ENCODE data around the gene EXO1.
"Not testable (repeated sequence)": the region's sequence is repeated elsewhere in the genome, so short reads cannot be mapped to it uniquely, and the experiment has no call there.

Gene EXO1

DNA sequence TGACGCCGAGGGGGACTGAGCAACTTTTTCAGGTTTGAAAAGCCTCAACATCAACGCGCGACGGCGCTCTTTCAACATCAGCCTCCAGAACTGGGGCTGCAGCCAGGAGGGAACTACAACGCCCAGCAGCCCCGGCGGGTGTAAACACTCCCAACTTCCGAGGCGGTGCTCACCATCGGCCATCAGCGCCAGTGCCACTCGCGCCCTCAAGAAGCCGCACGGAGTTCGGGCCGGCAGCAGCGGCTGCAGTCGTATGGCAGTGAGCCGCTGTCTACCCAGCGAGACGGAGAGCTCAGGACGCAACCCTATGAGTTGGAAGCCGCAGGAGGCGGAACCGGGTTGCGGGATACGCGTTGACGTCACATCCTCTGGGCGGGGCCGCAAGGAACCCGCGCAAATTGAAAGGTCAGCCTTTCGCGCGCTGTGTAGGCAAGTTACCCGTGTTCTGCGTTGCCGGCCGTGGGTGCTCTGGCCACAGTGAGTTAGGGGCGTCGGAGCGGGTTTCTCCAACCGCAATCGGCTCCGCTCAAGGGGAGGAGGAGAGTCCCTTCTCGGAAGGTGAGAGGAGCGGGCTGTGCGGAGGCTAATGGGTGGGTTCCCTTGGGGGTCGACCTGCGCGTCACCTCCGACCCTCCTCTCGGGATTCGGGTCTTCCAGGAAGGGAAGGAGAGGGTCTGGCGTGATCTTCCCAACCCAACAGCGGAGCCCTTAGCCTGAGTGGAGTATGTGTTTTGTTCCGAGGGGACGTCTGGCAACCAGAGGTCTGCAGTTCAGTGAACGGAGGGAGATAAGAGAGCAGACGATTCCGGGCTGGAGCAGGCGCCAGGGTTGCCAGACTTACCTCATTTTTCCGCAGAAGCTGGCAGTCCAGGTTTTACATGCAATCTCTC is at the start of gene EXO1:
TSS of gene EXO1 (plus strand) at position 409 of the 890 bp plus-strand sequence. CDS start 2,222 bp downstream, outside the sequence.
- peak; percentile 94 for DNase-seq

DNA sequence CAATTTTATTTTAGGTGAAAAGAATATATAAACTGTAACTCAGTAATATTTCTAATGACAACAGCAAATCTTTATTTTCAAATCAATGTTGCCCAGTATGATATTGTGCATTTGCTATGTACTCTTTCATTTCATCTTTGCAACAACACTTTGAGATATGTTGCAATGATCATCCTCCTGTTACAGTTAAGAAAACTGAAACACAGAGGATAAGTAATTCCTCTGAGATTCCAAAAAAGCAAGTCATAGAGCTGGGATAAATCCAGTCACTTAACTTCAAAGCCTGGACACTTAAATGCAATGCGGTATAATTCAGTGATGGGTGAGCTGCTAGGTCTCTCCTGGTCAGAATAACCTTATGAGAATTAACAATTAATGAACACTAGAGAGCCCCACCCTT is 48.6 kb upstream of the EXO1 start:
- DNase-seq, result no peak

DNA sequence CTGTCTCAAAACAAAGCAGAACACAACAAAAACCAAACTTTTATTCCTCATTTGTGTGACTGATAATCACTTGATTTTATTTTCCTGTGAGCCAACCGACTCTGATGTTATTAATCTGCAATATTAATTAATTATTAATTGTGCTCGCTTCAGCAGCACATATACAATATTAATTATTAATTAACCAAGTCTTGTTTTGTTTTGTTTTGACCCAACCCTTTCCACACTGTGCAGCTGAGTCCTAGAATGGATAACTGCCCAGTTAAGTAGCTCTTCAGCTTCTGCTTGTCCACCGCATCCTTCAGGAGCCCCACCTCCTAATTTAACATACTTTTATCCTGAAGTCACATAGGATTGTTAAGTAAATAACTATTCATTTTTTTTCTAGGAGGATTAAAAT is 47.4 kb upstream of the EXO1 start:
- no peak for DNase-seq

DNA sequence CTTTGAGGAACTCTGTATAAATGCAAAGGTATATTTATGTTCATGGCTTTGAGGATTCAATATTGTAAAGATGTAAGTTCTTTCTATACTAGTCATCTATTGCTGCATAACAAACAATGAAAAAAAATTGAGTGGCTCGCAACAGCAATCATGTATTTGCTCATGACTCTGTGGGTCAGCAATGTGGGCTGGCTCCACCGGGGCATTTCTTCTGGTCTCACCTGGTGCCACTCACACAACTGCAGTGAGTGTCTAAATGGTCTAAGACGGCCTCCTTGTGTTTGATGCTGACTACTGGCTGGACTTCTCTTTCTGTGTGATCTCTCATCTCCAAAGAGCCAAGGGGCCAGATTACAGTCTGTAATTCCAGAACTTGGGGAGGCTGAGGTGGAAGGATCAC is 45.1 kb upstream of the EXO1 start:
- no peak for DNase-seq

DNA sequence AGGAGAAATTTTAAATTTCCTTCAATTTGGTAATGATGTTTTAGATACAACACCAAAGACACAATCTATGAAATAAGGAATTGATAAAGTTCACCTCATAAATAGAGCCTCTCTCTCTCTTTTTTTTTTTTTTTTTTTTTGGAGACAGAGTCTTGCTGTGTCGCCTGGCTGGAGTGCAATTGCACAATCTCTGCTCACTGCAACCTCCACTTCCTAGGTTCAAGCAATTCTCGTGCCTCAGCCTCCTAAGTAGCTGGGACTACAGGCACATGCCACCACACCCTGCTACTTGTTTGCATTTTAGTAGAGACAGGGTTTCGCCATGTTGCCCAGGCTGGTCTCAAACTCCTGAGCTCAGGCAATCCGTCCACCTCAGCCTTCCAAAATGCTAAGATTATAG is 43.3 kb upstream of the EXO1 start:
- DNase-seq, result not testable (repeated sequence)

DNA sequence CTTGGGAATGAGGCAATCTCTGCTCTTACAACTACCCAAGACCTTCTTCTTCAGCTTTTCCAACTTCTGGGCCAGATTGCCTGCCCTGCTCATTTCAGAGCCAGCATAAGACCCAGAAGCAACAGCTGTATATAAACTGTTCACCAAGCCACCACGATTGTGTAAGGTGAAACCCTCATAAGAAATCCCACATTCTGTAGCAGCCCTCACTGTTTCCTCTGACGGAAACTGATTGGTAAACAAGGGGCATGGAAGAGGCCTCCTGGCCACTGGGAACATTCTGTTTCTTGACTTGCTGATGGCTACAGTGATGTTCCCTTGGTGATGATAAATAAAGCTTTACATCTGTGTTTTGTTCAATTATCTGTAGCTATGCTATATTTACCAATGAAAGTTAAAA is 39.7 kb upstream of the EXO1 start:
- no peak for DNase-seq

DNA sequence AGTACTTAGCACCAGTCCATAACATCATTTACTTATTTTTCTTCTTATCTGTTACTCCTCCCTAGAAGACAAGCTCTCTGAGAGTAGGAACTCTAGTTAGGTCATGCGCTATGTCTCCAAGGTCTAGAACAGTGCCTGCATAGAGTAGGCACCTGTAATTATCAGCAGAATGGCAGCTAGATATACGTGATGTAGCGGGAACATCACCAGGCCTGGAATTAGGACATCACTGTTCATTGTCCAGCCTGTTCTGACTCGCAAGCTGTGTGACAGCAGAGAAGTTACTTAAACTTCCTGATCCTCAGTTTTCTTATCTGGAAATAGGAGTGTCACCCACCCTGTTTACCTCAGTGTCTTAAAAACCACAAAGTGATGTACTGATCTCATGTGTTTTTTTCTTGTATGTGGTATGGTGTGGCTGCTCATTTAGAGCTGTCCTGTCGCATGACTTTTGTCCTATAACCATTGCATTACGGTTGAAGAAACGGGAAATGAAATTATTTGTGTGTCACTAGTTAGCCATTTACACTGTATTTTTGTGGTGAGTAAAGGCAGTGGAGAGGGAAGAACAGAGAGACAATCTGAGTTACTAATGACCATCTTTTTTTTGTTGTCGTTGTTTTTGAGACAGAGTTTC is 37.1 kb upstream of the EXO1 start:
- DNase-seq, result no peak

DNA sequence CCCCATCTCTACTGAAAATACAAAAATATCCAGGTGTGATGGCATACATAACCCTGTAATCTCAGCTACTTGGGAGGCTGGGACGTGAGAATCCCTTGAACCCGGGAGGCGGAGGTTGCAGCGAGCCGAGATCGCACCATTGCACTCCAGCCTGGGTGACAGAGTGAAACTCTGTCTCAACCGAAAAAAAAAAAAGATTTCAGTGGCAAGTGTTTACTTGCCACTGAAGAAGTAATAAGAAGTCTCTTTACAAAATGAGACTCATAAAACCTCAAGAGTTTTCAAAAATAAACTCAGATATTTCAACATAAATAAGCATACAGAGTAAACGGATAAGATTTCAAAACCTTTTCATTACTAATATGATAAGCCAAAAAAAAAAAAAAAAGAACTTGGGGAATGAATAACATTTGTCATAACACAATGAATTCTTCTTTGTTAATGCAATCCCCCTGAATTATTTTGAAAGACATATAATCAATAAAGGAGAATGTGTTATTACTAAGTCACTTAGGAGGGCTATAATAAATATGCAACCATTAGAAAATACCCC is 34.2 kb upstream of the EXO1 start:
- no peak for DNase-seq

DNA sequence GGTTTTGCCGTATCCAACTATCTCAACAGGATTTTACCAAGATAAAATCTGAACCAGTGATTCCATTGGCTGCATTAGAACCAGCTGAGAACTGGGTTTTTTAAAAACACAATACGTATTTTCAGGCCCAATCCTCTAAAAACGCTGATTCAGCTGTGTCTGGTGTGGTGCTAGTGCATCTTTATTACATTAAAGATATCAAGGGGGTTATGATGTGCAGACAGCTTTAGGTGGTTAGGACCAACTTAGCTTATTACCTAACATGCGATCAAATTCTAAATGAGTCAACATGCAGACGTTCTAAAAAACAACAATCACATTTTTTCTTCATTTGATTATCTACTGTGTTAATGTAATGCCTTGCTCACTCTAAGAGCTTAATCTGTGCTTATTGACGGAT is 32.0 kb upstream of the EXO1 start:
- DNase-seq, result peak; percentile 14

DNA sequence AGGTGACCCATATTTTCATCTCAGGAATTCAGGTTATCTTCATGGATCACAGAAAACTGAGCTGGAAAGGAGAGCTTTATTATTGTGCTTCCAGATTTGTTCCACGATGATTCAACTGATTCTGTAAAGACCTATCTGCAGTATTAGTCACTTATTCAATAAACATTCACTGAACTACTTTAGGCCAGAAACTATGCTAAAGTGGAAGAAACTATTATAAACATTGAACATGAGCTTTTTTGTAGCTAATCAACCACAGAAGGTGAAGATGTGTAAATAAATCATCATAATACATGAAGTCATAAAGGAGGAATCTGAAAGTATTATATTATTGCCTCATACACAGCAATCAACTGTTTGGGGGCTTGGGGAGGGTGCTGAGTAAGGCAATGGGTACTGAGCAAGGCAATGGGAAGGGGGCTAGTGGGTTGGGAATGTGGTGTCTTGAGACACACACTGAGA is 30.6 kb upstream of the EXO1 start:
- DNase-seq, result peak; percentile 80

DNA sequence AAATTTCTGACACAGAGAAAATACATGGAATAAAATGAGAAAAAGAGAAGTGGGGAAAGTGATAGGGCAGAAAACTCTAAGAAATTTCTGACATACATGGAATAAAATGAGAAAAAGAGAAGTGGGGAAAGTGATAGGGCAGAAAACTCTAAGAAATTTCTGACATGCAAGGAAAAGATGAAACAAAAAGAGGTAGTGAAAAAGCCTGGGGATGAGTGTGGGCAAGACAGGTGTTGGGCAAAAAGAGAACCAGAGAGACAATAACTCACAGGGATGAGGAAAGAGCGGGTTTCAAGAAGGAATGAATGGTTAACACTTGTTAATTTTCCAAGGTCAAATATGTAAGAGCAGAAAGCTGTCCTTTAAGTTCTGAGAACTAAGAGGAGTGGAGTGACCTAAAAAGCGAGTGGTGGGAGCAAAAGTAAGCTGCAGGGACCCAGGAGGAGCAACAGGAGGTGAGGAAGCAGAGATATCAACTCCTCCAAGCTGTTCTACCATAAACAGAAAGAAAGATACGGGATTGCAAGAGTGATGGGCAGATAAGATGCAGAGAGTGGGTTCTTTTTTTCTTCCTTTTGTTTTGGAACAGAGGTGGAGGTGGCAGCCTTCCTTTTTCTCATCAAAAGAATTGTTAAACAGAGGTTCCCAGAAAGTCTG is 29.9 kb upstream of the EXO1 start:
- no peak for DNase-seq

DNA sequence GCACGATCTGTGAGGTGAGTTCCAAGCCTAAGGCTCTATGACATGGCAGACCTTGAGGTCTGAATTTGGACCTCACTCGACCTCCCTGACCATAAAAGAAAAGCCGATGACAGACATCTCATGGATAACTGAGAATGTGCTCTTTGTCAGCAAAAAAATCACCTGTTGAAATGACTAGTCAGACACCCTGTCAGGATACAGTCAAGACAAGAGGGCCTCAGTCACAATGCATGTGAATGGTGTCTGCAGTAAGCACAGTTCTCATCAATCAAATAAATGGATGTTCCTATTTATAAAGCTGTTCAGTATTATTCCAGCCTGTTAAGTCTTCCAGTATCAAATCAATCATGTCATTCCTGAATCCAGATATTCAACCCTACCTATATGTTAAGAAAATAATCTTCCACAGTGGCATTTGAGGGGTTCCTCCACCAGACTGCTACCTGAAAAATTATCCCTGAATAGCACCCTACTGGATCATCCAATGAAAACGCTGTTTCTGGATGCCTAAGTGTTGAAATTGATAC is 28.6 kb upstream of the EXO1 start:
- no peak for DNase-seq

DNA sequence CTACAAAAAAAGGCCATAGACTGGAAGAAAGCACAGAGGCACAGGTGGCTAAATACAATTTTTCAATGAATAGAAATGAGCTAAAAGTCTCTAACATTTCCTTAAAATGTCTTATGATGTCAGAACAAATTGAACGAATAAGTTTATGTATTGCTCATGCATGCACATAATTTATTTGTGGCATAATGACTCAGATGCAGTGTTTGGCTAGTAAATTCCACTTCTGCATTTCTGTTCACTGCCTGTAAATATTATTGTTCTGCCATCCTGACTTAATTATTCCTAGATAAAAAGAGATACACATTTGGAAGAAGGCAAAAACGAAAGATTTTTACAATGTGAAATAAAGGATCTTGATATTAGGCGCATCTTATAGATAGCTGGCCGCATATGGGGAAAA is 26.6 kb upstream of the EXO1 start:
- peak; percentile 60 for DNase-seq

DNA sequence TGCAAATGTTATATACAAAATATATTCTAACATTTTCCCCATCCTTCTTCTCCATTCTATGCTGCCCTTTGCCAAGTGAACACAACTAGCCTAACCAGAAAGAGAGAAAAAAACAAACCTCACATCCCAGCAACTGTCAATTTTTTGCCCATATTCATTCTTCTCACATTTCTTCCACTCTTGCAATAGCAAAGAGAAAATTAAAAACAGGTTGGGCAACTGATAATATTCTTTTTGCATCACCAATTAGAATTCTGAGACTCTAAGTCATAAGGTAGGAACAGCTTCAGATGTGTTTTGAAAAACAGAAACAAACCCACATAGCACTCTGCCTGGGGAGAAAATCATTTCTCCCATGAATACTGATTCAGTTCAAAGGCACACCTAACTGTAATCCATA is 25.2 kb upstream of the EXO1 start:
- peak; percentile 17 for DNase-seq

DNA sequence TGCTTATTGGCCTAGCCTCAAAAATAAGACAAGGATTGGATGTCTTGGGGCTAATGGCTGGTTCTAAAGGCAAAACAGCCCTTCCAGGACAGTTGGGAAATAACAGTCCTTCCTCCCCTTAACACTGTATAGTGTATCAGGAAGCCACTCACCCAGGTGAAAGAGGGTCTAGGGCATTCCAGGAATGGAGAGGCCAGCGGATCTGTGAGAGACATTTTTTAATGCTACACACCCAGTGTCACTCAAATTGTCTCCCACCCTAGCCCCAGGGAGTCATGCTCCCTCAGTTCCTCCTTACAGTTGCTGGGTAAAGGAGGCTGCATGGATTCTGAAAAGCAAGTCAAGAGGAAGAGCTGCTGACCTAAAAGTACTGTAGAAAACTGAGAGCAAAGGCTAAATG is 24.1 kb upstream of the EXO1 start:
- DNase-seq, result no peak

DNA sequence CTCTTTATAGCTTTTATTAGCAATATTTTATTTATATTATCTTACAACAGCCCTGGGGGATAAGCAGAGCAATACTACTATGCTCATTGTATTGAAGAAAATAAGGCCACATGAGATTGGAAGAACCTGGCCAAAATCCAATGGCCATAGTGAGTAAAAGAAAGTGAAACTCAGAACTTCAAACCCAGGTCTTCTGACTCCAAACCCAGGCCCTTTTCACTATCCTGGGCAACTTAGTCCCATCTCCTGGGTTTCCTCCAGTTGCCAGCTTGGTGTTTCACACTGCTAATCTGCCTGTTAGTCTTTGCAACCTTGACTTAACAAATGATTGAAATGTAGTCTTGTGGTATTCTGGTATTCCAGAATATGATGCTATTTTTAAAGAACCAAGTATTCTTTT is 22.4 kb upstream of the EXO1 start:
- peak; percentile 16 for DNase-seq

DNA sequence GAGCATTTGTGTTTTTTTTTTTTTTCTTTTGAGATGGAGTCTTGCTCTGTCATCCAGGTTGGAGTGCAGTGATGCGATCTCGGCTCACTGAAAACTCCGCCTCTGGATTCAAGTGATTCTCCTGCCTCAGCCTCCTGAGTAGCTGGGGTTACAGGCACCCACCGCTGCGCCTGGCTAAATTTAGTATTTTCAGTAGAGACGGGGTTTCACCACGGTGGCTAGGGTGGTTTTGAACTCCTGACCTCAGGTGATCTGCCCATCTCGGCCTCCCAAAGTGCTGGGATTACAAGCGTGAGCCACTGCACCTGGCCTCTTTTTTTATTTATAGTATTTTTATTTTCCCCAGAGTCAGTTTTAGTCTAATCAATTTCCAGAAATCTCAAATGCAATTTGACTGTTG is 21.4 kb upstream of the EXO1 start:
- not testable (repeated sequence) for DNase-seq

DNA sequence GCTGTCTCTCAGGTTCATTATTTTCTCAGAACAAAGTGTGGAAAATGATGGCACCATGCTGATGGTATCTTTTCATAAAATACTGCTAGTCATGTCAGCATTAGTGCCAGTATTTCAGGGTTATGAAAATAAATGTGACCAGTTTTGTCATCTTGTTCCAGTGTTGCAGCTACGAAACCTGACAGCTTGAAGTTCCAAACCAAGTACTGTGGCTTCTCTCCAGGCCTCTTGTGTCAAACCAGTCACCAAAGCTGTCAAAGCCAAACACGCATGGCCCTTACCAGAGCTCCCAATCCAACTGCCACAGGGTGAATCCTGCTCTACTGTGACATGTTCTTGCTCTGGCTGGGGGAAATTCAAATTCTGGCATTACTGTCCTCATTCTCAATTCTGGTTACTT is 20.7 kb upstream of the EXO1 start:
- DNase-seq, result no peak

DNA sequence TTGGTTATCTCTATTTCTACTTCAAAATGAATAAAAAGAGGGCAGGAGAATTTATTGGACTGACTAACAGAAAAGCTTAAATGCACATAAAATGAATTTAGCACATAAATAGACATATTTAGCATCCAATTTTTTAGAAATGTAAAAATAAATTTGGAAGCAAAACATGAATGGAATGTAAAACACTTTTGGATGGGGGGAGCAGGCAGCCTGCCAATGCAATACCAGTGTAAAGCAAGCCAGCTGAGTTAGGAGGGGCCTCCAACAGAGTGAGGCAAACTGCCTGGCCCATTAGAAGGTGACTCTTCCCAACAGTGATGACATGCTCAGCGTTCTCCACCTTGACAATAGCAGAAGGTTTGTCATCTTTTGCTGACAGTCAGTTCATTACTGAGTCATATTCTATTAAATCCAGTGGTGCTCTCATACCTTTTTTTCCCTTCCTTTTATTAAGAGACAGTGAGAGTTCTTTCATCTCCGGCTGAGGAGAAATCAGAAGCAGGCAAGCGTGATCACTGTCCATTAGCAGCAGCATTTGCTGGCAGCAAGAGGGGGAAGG is 19.5 kb upstream of the EXO1 start:
- peak; percentile 80 for DNase-seq

DNA sequence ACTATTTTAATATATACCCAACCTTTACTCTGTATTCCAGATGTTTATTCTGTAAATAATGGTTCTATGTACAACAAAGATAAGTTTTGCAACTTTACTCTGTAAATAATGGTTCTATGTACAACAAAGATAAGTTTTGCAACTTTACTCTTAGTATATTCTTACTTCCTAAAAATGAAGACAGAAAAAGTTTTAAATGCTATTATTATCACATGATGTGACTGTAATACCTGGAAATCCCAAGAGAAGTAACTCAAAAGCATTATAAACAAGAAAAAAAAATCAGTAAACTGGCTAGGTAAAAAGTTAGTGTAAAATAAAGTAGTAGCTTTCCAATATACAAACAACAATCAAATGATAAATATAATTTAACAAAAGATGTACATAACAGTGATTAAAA is 18.5 kb upstream of the EXO1 start:
- DNase-seq, result no peak

DNA sequence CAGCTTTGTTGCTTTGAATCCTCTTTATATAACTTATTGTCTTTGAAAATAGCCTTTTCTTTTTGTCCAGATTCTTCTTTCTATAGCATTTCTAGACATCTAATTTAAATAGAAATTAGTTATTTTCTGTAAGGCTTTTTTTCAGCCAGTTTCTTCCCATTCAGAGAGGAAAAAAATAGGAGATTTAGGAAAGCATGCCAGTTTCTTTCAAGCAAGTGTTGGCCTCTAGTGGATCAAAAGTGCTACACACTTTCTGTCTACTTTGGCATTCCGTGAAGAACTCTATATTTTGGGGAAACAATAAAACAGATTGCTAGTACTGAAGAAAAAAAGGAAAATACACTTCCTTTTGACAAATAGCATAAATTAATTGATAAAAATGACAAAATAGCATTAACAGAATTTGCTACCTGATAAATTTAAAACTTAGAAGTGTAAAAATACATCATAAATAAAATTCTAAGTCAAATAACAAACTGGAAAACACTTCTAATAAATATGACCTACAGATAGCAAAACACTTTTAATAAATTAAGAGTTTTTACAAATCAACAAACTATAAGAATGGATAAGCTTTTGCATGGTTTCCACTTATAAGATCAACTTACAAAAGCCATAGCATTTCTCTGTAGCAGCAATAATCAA is 13.1 kb upstream of the EXO1 start:
- peak; percentile 50 for DNase-seq

DNA sequence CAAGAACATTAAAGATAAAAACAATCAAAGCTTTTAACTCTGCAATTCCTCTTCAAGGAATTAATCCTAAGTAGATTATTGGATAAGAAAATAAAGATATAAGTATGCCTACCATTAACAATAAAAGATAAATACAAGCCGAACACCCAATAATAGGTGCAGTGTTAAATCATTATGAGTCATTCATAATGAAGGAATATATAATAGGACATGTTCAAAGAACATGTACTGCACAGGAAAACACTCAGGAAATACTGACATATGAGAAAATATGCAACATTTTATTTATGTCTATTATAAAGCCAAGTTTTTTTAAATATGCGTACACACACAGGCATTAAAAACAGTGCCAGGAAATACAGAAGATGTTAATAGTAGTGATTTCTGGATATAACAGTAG is 11.1 kb upstream of the EXO1 start:
- no peak for DNase-seq

Measured in fibroblast of skin of right biceps (primary cell).